SH-SY5Y (cell line): Measurements from ENCODE around the gene SELENOV.

Source experiments
- GATA2 ChIP-seq: IDR thresholded peaks from 2 replicates; pipeline ENCODE4 v1.6.1; 2011; ENCODE audit warnings: mild to moderate bottlenecking, low read depth, low read length
- GATA3 ChIP-seq: IDR thresholded peaks from 2 replicates; pipeline ENCODE4 v1.6.1; 2011; ENCODE audit warnings: low read depth, mild to moderate bottlenecking, low read length, moderate library complexity

DNA sequence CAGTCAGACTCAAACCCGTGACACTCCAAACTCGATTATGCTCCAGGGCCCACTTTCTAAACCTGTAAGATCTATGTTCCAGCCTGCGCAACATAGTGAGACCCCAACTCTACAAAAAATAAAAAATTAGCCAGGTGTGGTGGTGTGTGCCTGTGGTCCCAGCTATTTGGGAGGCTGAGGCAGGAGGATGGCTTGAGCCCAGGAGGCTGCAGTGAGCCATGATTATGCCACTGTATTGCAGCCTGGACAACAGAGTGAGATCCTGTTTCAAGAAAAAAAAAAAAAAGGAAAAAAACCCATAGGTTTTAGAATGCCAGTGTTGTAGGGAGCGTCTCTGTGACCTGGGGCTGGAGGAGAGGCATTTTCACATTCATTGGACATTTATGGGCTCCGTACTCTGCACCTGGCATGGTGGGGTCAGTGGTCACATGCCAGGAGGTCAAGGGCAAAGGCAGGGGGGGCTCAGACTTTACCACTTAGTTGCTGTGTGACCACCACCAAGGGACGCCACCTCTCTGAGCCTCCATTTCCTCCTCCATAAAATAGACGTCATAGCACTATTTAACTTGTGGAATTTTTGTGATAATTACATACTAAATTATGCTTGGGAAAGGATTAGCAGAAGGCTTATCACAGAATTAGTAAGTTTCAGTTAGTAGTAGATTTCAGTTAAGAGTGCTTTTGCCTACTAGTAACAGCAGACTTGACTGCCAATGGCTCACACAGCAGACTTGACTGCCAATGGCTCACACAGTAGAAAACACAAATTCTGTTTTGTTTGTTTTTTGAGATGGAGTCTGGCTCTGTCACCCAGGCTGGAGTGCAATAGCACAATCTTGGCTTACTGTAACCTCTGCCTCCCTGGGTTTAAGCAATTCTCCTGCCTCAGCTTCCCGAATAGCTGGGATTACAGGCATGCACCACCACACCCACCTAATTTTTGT lies 5.9 kb downstream of the SELENOV start:
- TF ChIP-seq GATA2 (no peak), GATA3 (no peak)
